HG02938 (cell line): ENCODE data around the gene MANBA.
"Not testable (repeated sequence)": the region's sequence is repeated elsewhere in the genome, so short reads cannot be mapped to it uniquely, and the experiment has no call there.

Experiments used
- ATAC-seq: cut with Tn5 transposase; IDR thresholded peaks from one replicate; pipeline ENCODE4 v1.9.1; 2021; ENCODE audit warnings: mild to moderate bottlenecking, moderate library complexity; ENCODE audit not compliant: unreplicated experiment

The MANBA gene

GRCh38 chr4:102625232-102625930, 135.4 kb downstream of the MANBA start:
- peak; percentile 91 for ATAC-seq

GRCh38 chr4:102624505-102624904, 136.3 kb downstream of the MANBA start:
- no peak for ATAC-seq

- ATAC-seq: no peak
Observed at GRCh38 chr4:102623622-102624021, 137.1 kb downstream of the MANBA start.

- peak; percentile 62 for ATAC-seq
Observed at GRCh38 chr4:102620697-102621497, 139.9 kb downstream of the MANBA start.

GRCh38 chr4:102619776-102620631, 140.8 kb downstream of the MANBA start:
- peak; percentile 5 for ATAC-seq

- ATAC-seq: not testable (repeated sequence)
Observed at GRCh38 chr4:102619021-102619420, 141.7 kb downstream of the MANBA start.

GRCh38 chr4:102616636-102617035, 144.1 kb downstream of the MANBA start:
- ATAC-seq: no peak

GRCh38 chr4:102614801-102615200, 146.0 kb downstream of the MANBA start:
- no peak for ATAC-seq

- ATAC-seq: no peak
Observed at GRCh38 chr4:102612824-102613366, 147.9 kb downstream of the MANBA start.

- ATAC-seq: no peak
Observed at GRCh38 chr4:102612210-102612609, 148.6 kb downstream of the MANBA start.

- ATAC-seq: no peak
Observed at GRCh38 chr4:102610476-102610875, 150.3 kb downstream of the MANBA start.

GRCh38 chr4:102610007-102610406, 150.8 kb downstream of the MANBA start:
- ATAC-seq: no peak

- no peak for ATAC-seq
Observed at GRCh38 chr4:102608190-102608589, 152.6 kb downstream of the MANBA start.

- ATAC-seq: no peak
Observed at GRCh38 chr4:102606846-102607450, 153.8 kb downstream of the MANBA start.

- ATAC-seq: no peak
Observed at GRCh38 chr4:102606261-102606660, 154.5 kb downstream of the MANBA start.

GRCh38 chr4:102604222-102604940, 156.4 kb downstream of the MANBA start:
- no peak for ATAC-seq

GRCh38 chr4:102601586-102602227, 159.1 kb downstream of the MANBA start:
- no peak for ATAC-seq

GRCh38 chr4:102600689-102601088, 160.1 kb downstream of the MANBA start:
- ATAC-seq: no peak

GRCh38 chr4:102599886-102600285, 160.9 kb downstream of the MANBA start:
- no peak for ATAC-seq
